GM12864 (cell line): ENCODE data around the gene GSPT1.

Experiments used
- DNase-seq: peaks from one replicate; pipeline ENCODE4 v3.0.0-alpha.2; 2011; ENCODE audit warnings: low read depth
- H3K4me3 ChIP-seq: 2 replicates; pipeline ENCODE4 v1.5.1; 2011; ENCODE audit warnings: mild to moderate bottlenecking, low read depth, low read length, control low read depth
- CTCF ChIP-seq: IDR thresholded peaks from 2 replicates; pipeline ENCODE4 v1.5.1; 2011; ENCODE audit warnings: low read depth, mild to moderate bottlenecking, moderate library complexity, low read length, control low read depth, inconsistent platforms; ENCODE audit errors: missing control alignments

GSPT1 gene

GRCh38 chr16:11890231-11890965 lies 25.4 kb downstream of the GSPT1 start:
- no peak for TF ChIP-seq CTCF
- H3K4me3 ChIP-seq, result no peak overlapping the region
- DNase-seq, result no peak

GRCh38 chr16:11886881-11887280 lies 28.9 kb downstream of the GSPT1 start:
- TF ChIP-seq CTCF, result no peak
- DNase-seq, result no peak
- H3K4me3 ChIP-seq, result no peak overlapping the region

GRCh38 chr16:11884035-11884434 lies 31.7 kb downstream of the GSPT1 start:
- H3K4me3 ChIP-seq, result no peak overlapping the region
- no peak for DNase-seq
- TF ChIP-seq CTCF, result no peak

GRCh38 chr16:11880007-11880406 lies 35.7 kb downstream of the GSPT1 start:
- no peak for TF ChIP-seq CTCF
- no peak for DNase-seq
- H3K4me3 ChIP-seq, result no peak overlapping the region

- TF ChIP-seq CTCF, result no peak
- no peak overlapping the region for H3K4me3 ChIP-seq
- no peak for DNase-seq
Observed at GRCh38 chr16:11877374-11877773, 38.4 kb downstream of the GSPT1 start.

- TF ChIP-seq CTCF, result no peak
- no peak for DNase-seq
- H3K4me3 ChIP-seq, result no peak overlapping the region
Observed at GRCh38 chr16:11876306-11876705, 39.5 kb downstream of the GSPT1 start.

- TF ChIP-seq CTCF, result no peak
- DNase-seq, result no peak
Observed at GRCh38 chr16:11875721-11876120, 40.0 kb downstream of the GSPT1 start.

More at GRCh38 chr16:11875721-11876120, 40.0 kb downstream of the GSPT1 start:
- H3K4me3 ChIP-seq, result no peak overlapping the region
